ENCODE results near the gene SPP2.

SPP2 gene, protein sequence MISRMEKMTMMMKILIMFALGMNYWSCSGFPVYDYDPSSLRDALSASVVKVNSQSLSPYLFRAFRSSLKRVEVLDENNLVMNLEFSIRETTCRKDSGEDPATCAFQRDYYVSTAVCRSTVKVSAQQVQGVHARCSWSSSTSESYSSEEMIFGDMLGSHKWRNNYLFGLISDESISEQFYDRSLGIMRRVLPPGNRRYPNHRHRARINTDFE

GRCh38 chr2:234050455-234051135 lies at the start of gene SPP2:
Gene SPP2 (plus strand): TSS chr2:234050702. CDS start chr2:234050787, 85 bp downstream.
- DNase-seq = no peak

GRCh38 chr2:234001380-234002160 lies 48.9 kb upstream of the SPP2 start:
- no peak for DNase-seq

- DNase-seq = no peak
These were observed 48.2 kb upstream of the SPP2 start for GRCh38 chr2:234002281-234002680.

DNA sequence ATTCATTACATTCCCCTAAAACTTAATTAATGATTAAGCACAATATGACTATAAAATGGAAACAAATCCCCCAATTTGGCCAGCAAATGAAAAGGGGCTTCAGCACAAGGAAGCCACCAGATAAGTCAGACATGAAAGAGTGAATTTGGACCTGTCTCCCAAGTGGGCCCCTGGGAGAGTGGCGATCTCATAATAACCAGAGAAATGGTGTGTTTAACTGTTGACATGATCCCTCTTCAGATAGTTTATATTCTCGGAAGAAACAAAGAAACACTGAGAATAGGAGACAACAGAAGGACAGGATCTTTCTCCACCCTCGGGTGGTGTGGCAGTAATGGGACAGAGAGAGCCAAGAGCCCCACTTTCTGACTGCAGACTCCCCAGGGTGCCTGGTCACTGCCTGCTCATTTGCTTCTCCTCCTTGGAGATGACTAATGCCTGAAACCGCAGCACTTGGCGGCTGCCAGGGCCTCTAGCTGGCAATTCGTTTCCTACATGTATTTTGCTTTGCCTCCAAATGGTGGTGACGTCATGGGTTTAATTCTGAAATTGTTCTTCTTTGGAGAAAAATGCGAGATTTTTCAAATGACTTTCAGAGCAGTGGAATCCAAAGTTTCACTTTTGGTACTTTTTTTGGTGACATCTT lies 46.4 kb upstream of the SPP2 start:
- no peak for DNase-seq

DNA sequence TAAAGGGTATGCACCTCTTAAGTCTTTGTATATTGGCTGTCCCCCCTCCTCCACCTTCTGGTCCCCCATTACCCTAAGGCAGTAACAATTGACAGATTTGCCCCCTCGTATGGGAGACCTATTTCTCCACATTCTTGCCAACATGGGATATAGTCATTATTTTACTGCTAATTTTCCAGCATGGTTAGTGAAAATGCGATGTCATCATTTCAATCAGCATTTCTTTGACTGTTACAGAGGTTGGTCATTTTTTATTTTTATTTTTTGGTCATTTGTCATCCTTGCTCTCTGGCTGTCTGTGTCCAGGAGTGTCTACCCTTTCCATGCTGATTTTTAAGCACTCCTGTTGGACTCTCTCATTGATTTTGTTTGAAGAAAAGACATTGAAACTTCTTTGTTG lies 45.4 kb upstream of the SPP2 start:
- DNase-seq = no peak

DNA sequence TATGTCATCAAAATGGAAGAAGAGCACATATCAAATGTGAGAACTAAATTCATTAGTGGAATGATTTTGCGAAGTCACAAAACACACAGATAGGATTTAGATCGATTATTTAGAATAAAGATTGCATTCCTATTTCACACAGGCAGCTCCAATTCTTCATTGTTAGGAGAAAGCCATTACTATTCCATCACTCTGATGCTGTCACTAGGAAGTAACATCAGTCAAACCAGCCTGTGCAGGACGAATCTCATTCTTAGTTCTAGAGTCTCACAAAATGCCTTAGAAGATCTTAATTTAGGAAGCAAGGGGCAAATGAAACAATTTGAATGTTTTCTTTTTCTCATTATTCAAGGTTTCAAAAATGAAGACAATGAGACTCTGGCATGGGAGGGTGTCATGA lies 44.0 kb upstream of the SPP2 start:
- DNase-seq = no peak

- DNase-seq = no peak
These were observed 36.1 kb upstream of the SPP2 start for GRCh38 chr2:234014427-234014826.

- DNase-seq = no peak
These were observed 34.6 kb upstream of the SPP2 start for GRCh38 chr2:234015861-234016260.

GRCh38 chr2:234019896-234020295 lies 30.6 kb upstream of the SPP2 start:
- DNase-seq = no peak

- DNase-seq = no peak
These were observed 30.2 kb upstream of the SPP2 start for GRCh38 chr2:234020332-234020731.

DNA sequence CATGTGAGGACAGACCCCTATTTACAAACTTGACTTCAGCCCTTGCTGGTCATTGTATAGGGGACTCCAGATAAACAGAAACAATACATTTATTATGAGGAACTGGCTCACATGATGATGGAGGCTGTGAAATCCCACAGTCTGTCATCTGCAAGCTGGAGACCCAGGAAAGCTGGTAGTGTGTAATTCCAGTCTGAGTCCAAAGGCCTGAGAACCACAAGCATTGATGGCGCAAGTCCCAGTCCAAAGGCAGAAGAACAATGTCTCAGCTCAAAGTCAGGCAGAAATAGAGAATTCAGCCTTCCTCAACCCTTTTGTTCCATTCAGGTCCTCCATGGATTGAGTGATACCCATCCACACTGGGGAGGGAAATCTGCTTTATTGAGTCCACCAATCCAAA lies 28.1 kb upstream of the SPP2 start:
- DNase-seq = no peak

GRCh38 chr2:234024304-234024703 lies 26.2 kb upstream of the SPP2 start:
- no peak for DNase-seq

DNA sequence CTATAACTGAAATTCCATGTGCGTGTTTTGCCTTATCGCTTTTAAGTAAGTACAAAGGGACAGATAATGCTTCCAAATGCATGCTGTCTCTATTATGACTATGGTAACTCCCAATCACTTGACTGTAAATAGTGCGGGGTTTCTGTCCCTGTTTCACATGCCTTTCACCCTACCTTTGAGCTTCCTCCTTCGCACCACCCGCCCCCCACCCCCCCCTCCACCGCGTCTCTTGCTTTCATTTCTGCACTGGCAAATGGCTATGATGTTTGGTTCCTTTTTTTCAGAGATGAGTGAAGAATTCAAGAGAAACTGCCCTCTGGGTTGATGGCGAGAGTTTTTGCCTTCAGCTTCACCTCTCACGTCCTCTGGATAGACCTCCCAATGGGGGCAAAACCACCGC lies 25.0 kb upstream of the SPP2 start:
- peak; percentile 18 for DNase-seq

DNA sequence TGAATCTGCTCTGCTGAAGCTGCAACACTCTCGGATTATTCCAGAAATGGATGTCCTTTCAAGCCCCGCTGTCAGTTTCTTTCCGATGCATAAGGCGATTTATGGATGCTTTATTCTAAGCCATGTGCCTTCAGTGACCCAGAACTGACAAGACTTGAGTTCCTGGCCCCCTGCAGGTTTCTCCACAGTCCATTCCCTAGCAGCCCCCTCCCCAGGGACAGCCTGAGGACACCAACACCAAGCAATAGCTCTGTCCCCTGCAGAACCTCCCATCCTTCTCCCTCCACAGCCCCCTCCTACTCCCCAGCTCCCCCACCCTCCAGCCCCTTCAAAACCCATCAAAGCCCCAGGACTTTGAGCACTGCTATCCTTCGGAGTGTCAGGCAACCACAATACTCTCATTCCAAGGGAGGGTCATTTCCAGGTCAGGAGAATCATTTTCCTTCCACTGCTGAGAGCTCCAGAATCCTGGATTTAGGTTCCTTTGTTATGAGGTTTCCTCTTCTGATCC lies 24.6 kb upstream of the SPP2 start:
- no peak for DNase-seq

GRCh38 chr2:234026693-234027254 lies 23.7 kb upstream of the SPP2 start:
- DNase-seq = no peak

DNA sequence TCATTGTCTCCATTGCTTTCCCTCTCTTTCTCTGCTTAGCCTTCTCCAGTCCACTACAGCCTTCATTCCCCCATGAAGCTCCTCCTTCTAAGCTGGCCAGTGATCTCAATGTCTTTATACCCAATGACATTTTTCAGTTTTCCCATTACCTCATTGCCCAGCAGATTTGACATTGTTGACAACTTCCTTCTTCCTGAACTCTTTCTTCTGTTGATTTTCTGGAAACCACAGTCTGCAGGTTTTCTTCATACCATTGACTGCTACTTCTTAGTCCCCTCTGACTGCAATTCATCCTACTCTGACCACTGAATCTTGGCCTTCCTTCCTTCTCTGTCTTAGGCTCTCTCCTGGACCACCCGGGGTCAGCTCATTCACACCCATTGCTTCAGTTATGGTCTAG lies 22.9 kb upstream of the SPP2 start:
- DNase-seq = no peak

GRCh38 chr2:234029150-234029733 lies 21.3 kb upstream of the SPP2 start:
- DNase-seq = no peak

GRCh38 chr2:234031207-234031606 lies 19.3 kb upstream of the SPP2 start:
- no peak for DNase-seq

DNA sequence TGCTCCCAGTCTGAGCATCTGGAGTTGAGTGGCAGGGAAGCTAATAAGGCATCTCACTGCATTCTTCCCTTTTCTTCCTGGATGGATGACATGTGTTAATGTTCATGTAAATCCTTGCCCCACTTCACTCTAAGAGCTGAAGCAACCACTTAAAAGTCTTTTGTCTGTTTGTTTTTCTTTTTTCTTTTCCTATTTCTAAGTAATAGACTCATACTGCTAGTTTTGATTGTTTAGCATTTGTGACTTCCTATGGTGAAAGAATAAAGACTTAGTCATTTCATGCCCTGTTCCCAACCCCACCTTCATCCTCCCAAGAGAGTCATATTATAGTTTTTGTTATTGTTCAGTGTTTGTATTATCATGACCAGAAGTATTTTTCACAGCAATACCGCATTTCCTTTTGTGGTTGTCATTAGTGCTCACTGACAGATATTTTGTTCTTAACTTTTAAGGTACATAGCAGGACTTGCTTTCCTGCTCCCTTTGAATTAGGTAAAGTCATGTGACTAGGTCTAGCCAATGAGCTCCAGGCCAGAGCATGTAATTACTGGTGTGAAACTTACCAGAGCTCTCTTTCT lies 18.1 kb upstream of the SPP2 start:
- DNase-seq = peak; percentile 25

GRCh38 chr2:234033174-234033573 lies 17.3 kb upstream of the SPP2 start:
- DNase-seq = no peak

- DNase-seq = no peak
These were observed 16.6 kb upstream of the SPP2 start for GRCh38 chr2:234033885-234034284.
